IMR-90 (cell line): ENCODE data around the gene CDC42EP1.

Source experiments
- BHLHE40 ChIP-seq: fragments of 150-350 bp; IDR thresholded peaks from 2 replicates; pipeline ENCODE4 v1.6.1; 2016; ENCODE audit warnings: mild to moderate bottlenecking, low read depth, low read length
- CTCF ChIP-seq: conservative IDR thresholded peaks from 2 replicates; pipeline ENCODE4 v1.5.1; 2012; ENCODE audit warnings: mild to moderate bottlenecking, low read depth, low read length, improper control_type of control experiment
- MAZ ChIP-seq: IDR thresholded peaks from 2 replicates; pipeline ENCODE4 v1.6.1; 2012; ENCODE audit warnings: low read depth, mild to moderate bottlenecking, low read length, improper control_type of control experiment, moderate library complexity, borderline replicate concordance
- POLR2A ChIP-seq: IDR thresholded peaks from 2 replicates; pipeline ENCODE4 v1.6.1; 2012; ENCODE audit warnings: mild to moderate bottlenecking, low read depth, low read length
- RAD21 ChIP-seq: IDR thresholded peaks from 2 replicates; pipeline ENCODE4 v1.6.1; 2012; ENCODE audit warnings: low read length, improper control_type of control experiment
- RFX5 ChIP-seq: IDR thresholded peaks from 2 replicates; pipeline ENCODE4 v1.8.0; 2012; ENCODE audit warnings: low read depth, mild to moderate bottlenecking, low read length, moderate library complexity

- no peak for TF ChIP-seq MAZ
- no peak for TF ChIP-seq CTCF
- no peak for TF ChIP-seq RAD21
- no peak for TF ChIP-seq POLR2A
- no peak for TF ChIP-seq BHLHE40
- no peak for TF ChIP-seq RFX5
Measured at GRCh38 chr22:37575490-37576003, 15.3 kb downstream of the CDC42EP1 start.
